ENCODE measurements around the gene CHPT1. TPM values are rescaled to one million over a fixed set of nuclear protein-coding genes. Genes with fewer than 3 reads are reported as not detected.

CHPT1 gene
- total and polyA plus RNA-seq, 2 donors (not counting 3 experiments of a cell fraction or from before 2014, with no cell fraction given): 12.1 to 19.3 TPM

DNA sequence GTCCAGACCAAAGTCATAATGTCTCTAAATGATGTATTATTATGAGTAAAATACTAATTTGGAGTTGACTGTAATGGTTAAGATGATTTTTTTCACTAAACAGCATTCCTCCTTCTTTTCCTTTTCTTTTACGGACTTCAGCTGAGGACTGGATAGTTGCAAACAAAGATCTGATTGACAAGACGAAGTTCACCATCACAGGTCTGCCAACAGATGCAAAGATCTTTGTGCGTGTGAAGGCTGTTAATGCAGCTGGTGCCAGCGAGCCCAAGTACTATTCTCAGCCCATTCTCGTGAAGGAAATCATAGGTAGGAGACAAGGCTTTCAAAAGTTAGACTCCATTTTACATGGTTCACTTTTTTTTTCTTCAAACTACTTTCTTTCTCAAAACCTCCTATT, 29.8 kb upstream of the CHPT1 start:
- H3K4me2 ChIP-seq (ENCODE audit: insufficient read depth, low read length): no peak overlapping the region

More for the DNA sequence above, 29.8 kb upstream of the CHPT1 start:
- Histone ChIP-seq H3K9me1 (replicated peaks; ENCODE audit: control insufficient read depth, extremely low read depth, insufficient read depth, low read length) (no peaks in the 10 kb centered on the region), H3K4me1 (ENCODE audit: control insufficient read depth, extremely low read depth, insufficient read depth, low read length) (no peaks in the 10 kb centered on the region), H3K4me3 (replicated peaks in 1 of 3; ENCODE audit: insufficient read depth in 1 of 3, low read depth in 1 of 3, low read length in 3 of 3) (no peak overlapping the region), H3K36me3 (ENCODE audit: control insufficient read depth in 2 of 2, extremely low read depth in 1 of 2, insufficient read depth in 2 of 2, low read length in 2 of 2) (no peaks in the 10 kb centered on the region), H2AFZ (ENCODE audit: low read depth, low read length) (no peak overlapping the region), H3K9me3 (replicated peaks; ENCODE audit: control insufficient read depth, insufficient read depth, low read length) (no peaks in the 10 kb centered on the region), H4K20me1 (replicated peaks; ENCODE audit: control insufficient read depth, extremely low read depth, insufficient read depth, low read length) (no peaks in the 10 kb centered on the region), H3K79me2 (ENCODE audit: control insufficient read depth, insufficient read depth, low read length) (no peaks in the 10 kb centered on the region), H3K27me3 (ENCODE audit: control insufficient read depth in 2 of 2, insufficient read depth in 2 of 2, low read length in 2 of 2) (no peaks in the 10 kb centered on the region), H3K27ac (ENCODE audit: insufficient read depth, low read depth, low read length) (no peak overlapping the region), H3K9ac (replicated peaks; ENCODE audit: extremely low read depth, insufficient read depth, low read length) (no peak overlapping the region)
- intact Hi-C loops (cut with micrococcal nuclease) (no loop called here), dilution Hi-C loops (cut with MboI; ENCODE audit: extremely low pct_ligation_motif_present, low sequenced_read_pairs) (no loop called here)
- POLR2A ChIA-PET: no interaction called here
- CTCF ChIA-PET: interaction anchor here (1.0 to 1.3 kb wide), 3 partner anchors 16 to 172 kb away, joined by 3 to 5 read pairs (median 4); no protein-coding TSS in a partner anchor
- FAIRE-seq (no peak), DNase-seq (ENCODE audit: low read depth, low spot score) (no peak)
- BruUV-seq (replicated peaks): no TSS peak
- TF ChIP-seq POLR2A (IDR thresholded peaks at IDR 0.05; ENCODE audit: low read depth, low read length) (no peak), JUN (IDR thresholded peaks at IDR 0.05; ENCODE audit: borderline replicate concordance, insufficient read depth, insufficient read length, low read depth) (no peak), CTCF (IDR thresholded peaks at IDR 0.05; ENCODE audit: extremely low read depth in 1 of 2, insufficient read depth in 1 of 2, low read depth in 1 of 2, low read length in 2 of 2) (no peak), POLR2AphosphoS5 (IDR thresholded peaks at IDR 0.05; ENCODE audit: insufficient read depth, low read depth, low read length) (no peak), GATA2 (IDR thresholded peaks at IDR 0.05; ENCODE audit: insufficient read depth, insufficient read length, low read depth, low read length) (no peak), MYC (IDR thresholded peaks at IDR 0.05; ENCODE audit: low read depth, low read length) (no peak), FOS (IDR thresholded peaks at IDR 0.05; ENCODE audit: borderline replicate concordance, insufficient read depth, low read length) (no peak), EZH2 (IDR thresholded peaks at IDR 0.05; ENCODE audit: borderline replicate concordance, low read depth, low read length, severe bottlenecking) (no peak)
- TF ChIP-seq, protein P1, sequence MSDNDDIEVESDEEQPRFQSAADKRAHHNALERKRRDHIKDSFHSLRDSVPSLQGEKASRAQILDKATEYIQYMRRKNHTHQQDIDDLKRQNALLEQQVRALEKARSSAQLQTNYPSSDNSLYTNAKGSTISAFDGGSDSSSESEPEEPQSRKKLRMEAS (IDR thresholded peaks at IDR 0.05; ENCODE audit: insufficient read depth, insufficient read length): no peak

All from endothelial cell of umbilical vein (primary cell).